ENCODE results near the gene GIGYF2.

The GIGYF2 gene

GRCh38 chr2:232883116-232883721 is 186.1 kb downstream of the GIGYF2 start:
- DNase-seq, result no peak

GRCh38 chr2:232884001-232884421 is 186.9 kb downstream of the GIGYF2 start:
- DNase-seq, result no peak

GRCh38 chr2:232884549-232885263 is 187.6 kb downstream of the GIGYF2 start:
- DNase-seq, result no peak

- no peak for DNase-seq
These were observed 188.3 kb downstream of the GIGYF2 start for GRCh38 chr2:232885264-232885961.

- no peak for DNase-seq
These were observed 189.0 kb downstream of the GIGYF2 start for GRCh38 chr2:232886176-232886575.

- no peak for DNase-seq
These were observed 189.5 kb downstream of the GIGYF2 start for GRCh38 chr2:232886632-232887031.

- DNase-seq, result no peak
These were observed 190.2 kb downstream of the GIGYF2 start for GRCh38 chr2:232887171-232887850.

- DNase-seq, result no peak
These were observed 191.1 kb downstream of the GIGYF2 start for GRCh38 chr2:232888099-232888836.

GRCh38 chr2:232888839-232889529 is 191.9 kb downstream of the GIGYF2 start:
- no peak for DNase-seq

- DNase-seq, result no peak
These were observed 192.8 kb downstream of the GIGYF2 start for GRCh38 chr2:232889876-232890401.

- no peak for DNase-seq
These were observed 193.4 kb downstream of the GIGYF2 start for GRCh38 chr2:232890536-232890895.

GRCh38 chr2:232890896-232891601 is 193.9 kb downstream of the GIGYF2 start:
- DNase-seq, result no peak

GRCh38 chr2:232891621-232892071 is 194.5 kb downstream of the GIGYF2 start:
- no peak for DNase-seq

- DNase-seq, result no peak
These were observed 195.1 kb downstream of the GIGYF2 start for GRCh38 chr2:232892221-232892620.

- DNase-seq, result no peak
These were observed 195.7 kb downstream of the GIGYF2 start for GRCh38 chr2:232892843-232893242.

- DNase-seq, result no peak
These were observed 196.7 kb downstream of the GIGYF2 start for GRCh38 chr2:232893834-232894233.

- no peak for DNase-seq
These were observed 197.1 kb downstream of the GIGYF2 start for GRCh38 chr2:232894251-232894650.

GRCh38 chr2:232894746-232895145 is 197.6 kb downstream of the GIGYF2 start:
- no peak for DNase-seq

GRCh38 chr2:232896111-232896510 is 199.0 kb downstream of the GIGYF2 start:
- DNase-seq, result no peak

- no peak for DNase-seq
These were observed 199.8 kb downstream of the GIGYF2 start for GRCh38 chr2:232896720-232897597.
